NB4 (cell line): ENCODE results near the gene MADD.

Source experiments
- DNase-seq: peaks from one replicate; pipeline ENCODE4 v3.0.0; 2010; ENCODE audit warnings: low read depth
- H3K4me3 ChIP-seq: one replicate; pipeline ENCODE4 v1.5.1; 2011; ENCODE audit warnings: mild to moderate bottlenecking, low read depth, low read length, moderate library complexity
- CTCF ChIP-seq: IDR thresholded peaks from one replicate; pipeline ENCODE4 v1.5.1; 2012; ENCODE audit warnings: low read depth, low read length
- MAX ChIP-seq: IDR thresholded peaks from 2 replicates; pipeline ENCODE4 v1.6.1; 2011; ENCODE audit warnings: low read depth, low read length
- MYC ChIP-seq: IDR thresholded peaks from 2 replicates; pipeline ENCODE4 v1.6.1; 2011; ENCODE audit warnings: low read depth, low read length
- POLR2A ChIP-seq: IDR thresholded peaks from 2 replicates; pipeline ENCODE4 v1.6.1; 2011; ENCODE audit warnings: mild to moderate bottlenecking; ENCODE audit not compliant: insufficient read length; ENCODE audit errors: extremely low read depth

Gene MADD

GRCh38 chr11:47318166-47318565 is 48.2 kb downstream of the MADD start:
- H3K4me3 ChIP-seq: no peak overlapping the region
- TF ChIP-seq MYC (no peak), CTCF (no peak), MAX (no peak), POLR2A (no peak)
- no peak for DNase-seq

GRCh38 chr11:47324520-47324919 is 54.6 kb downstream of the MADD start:
- no peak for DNase-seq
- no peak for TF ChIP-seq POLR2A
- TF ChIP-seq MAX: no peak
- no peak for TF ChIP-seq CTCF
- no peak for TF ChIP-seq MYC
- H3K4me3 ChIP-seq: no peak overlapping the region

GRCh38 chr11:47325271-47326041 is 55.5 kb downstream of the MADD start:
- no peak for TF ChIP-seq MYC
- no peak for TF ChIP-seq CTCF
- TF ChIP-seq MAX: no peak
- TF ChIP-seq POLR2A: no peak
- no peak for DNase-seq
- no peak overlapping the region for H3K4me3 ChIP-seq

GRCh38 chr11:47326198-47326597 is 56.3 kb downstream of the MADD start:
- no peak for DNase-seq
- H3K4me3 ChIP-seq: no peak overlapping the region
- TF ChIP-seq MAX: no peak
- no peak for TF ChIP-seq POLR2A
- no peak for TF ChIP-seq CTCF
- TF ChIP-seq MYC: no peak

- DNase-seq: no peak
- TF ChIP-seq MAX (no peak), MYC (no peak), POLR2A (no peak), CTCF (no peak)
These were observed 57.1 kb downstream of the MADD start for GRCh38 chr11:47327025-47327424.

More at GRCh38 chr11:47327025-47327424, 57.1 kb downstream of the MADD start:
- no peak overlapping the region for H3K4me3 ChIP-seq
